Measurements from ENCODE around the gene PPP1R3D. TPM values are rescaled to one million over a fixed set of nuclear protein-coding genes. Genes with fewer than 3 reads are reported as not detected.

Gene PPP1R3D
- total and polyA plus RNA-seq, 9 of the 15 experiments (the other 6 are each of a cell fraction or from before 2014, with no cell fraction given): 0.35 to 3.3 (median 1.8) TPM

DNA sequence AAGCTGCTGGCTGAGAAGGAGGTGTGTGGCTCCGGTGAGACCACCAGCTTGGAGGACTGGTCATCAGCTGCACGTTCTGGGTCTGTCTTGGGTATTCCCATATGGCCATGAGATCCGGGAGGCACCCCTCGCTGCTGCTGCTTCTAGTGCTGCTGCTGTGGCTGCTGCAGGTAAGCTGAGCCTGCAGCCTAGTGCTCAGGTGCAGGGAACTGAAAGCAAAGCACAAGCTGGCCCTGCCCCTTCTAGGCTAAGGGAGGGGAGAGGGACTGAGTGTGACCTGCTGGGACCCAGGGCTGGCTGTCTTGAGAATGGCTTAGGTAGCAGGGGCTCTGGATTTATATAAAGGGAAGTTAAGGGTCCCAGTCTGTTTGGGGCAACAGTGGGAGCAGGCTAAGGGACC is 18.5 kb upstream of the PPP1R3D start:
- ChIA-PET CTCF (ENCODE audit: low intra/inter-chr PET ratio) (no interaction called here), POLR2A (interaction anchor here (1.2 kb wide), 1 partner anchor 18 kb away, joined by 4 read pairs; the partner anchor contains the start of genes FAM217B and PPP1R3D)
- Histone ChIP-seq H3K27ac (ENCODE audit: extremely low read depth, low read depth, low read length) (no peak overlapping the region), H3K9ac (ENCODE audit: insufficient read depth in 1 of 2, low read depth in 2 of 2, low read length in 2 of 2) (no peak overlapping the region), H3K4me3 (no peak overlapping the region), H2AFZ (ENCODE audit: low read depth, low read length) (no peak overlapping the region), H3K27me3 (ENCODE audit: control insufficient read depth in 2 of 2, insufficient read depth in 2 of 2, low read length in 2 of 2) (peaks cover 6 to 14% of the 10 kb centered on the region in 2 experiments; a peak in 3 of 5 replicates), H3K4me1 (replicated peaks in 1 of 2; ENCODE audit: control insufficient read depth in 2 of 2, insufficient read depth in 2 of 2, low read length in 2 of 2) (no peaks in the 10 kb centered on the region), H3K79me2 (ENCODE audit: control insufficient read depth, insufficient read depth, low read length) (no peaks in the 10 kb centered on the region), H3K9me3 (replicated peaks; ENCODE audit: control insufficient read depth, insufficient read depth, low read depth, low read length) (no peaks in the 10 kb centered on the region), H3K4me2 (ENCODE audit: insufficient read depth, low read length) (no peak overlapping the region), H3K9me1 (ENCODE audit: control insufficient read depth, insufficient read depth, low read length) (peaks cover 2% of the 10 kb centered on the region), H4K20me1 (replicated peaks; ENCODE audit: control insufficient read depth, insufficient read depth, low read length) (peaks cover 8% of the 10 kb centered on the region; the same call in 1 of the 2 replicates), H3K36me3 (ENCODE audit: control insufficient read depth, insufficient read depth, low read length) (no peaks in the 10 kb centered on the region)
- FAIRE-seq (no peak), DNase-seq (ENCODE audit: extremely low read depth in 1 of 4, low spot score in 3 of 4) (no peak), ATAC-seq (no peak)
- intact Hi-C loops (cut with micrococcal nuclease) (no loop called here), in situ Hi-C loops (cut with MboI) (no loop called here)
- BruUV-seq (replicated peaks): no TSS peak
- 0% methylated on average over 4 of the region's 4 CpGs for WGBS (ENCODE audit: insufficient coverage, low coverage, missing lambda C conversion rate)
- no peak for TF ChIP-seq EHMT2 (IDR thresholded peaks at IDR 0.05)
- no peak for TF ChIP-seq FOXP1 (CRISPR knock-in tag; IDR thresholded peaks at IDR 0.05)
- no peak for TF ChIP-seq POLR2AphosphoS5 (IDR thresholded peaks at IDR 0.05; ENCODE audit: control insufficient read depth, insufficient read depth, low read depth, low read length)
- TF ChIP-seq, protein P1, sequence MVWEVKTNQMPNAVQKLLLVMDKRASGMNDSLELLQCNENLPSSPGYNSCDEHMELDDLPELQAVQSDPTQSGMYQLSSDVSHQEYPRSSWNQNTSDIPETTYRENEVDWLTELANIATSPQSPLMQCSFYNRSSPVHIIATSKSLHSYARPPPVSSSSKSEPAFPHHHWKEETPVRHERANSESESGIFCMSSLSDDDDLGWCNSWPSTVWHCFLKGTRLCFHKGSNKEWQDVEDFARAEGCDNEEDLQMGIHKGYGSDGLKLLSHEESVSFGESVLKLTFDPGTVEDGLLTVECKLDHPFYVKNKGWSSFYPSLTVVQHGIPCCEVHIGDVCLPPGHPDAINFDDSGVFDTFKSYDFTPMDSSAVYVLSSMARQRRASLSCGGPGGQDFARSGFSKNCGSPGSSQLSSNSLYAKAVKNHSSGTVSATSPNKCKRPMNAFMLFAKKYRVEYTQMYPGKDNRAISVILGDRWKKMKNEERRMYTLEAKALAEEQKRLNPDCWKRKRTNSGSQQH (CRISPR knock-in tag; IDR thresholded peaks at IDR 0.05): no peak
- TF ChIP-seq SMARCA5 (IDR thresholded peaks at IDR 0.05): no peak
- no peak for TF ChIP-seq BHLHE40 (IDR thresholded peaks at IDR 0.05; ENCODE audit: low read length)
- TF ChIP-seq, protein P2, sequence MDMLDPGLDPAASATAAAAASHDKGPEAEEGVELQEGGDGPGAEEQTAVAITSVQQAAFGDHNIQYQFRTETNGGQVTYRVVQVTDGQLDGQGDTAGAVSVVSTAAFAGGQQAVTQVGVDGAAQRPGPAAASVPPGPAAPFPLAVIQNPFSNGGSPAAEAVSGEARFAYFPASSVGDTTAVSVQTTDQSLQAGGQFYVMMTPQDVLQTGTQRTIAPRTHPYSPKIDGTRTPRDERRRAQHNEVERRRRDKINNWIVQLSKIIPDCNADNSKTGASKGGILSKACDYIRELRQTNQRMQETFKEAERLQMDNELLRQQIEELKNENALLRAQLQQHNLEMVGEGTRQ (CRISPR knock-in tag; IDR thresholded peaks at IDR 0.05): no peak
- no peak for TF ChIP-seq HDGF (IDR thresholded peaks at IDR 0.05)
